Measurements from ENCODE around the gene TBL1X.

DNA sequence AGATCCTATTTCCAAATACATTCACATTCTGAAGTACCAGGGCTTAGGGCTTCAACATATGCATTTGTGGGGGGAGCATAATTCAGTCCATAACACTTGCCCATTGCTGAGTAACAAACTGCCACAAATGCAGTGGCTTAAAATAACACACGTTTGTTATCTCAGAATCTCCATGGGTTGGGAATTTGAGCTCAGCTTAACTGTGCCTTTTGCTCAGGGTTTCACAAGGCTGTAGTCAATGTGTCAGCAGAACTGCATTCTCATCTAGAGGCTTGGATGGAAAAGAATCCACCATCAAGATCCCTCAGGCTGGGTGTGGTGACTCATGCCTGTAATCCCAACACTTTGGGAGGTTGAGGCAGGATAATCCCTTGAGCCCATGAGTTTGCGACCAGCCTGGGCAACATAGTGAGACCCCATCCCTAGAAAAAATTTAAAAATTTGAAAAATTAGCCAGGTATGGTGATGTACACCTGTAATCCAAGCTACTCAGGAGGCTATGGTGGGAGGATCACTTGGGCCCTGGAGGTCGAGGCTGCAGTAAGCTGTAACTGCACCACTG, 25.8 kb upstream of the TBL1X start:
- TF ChIP-seq, protein P1, sequence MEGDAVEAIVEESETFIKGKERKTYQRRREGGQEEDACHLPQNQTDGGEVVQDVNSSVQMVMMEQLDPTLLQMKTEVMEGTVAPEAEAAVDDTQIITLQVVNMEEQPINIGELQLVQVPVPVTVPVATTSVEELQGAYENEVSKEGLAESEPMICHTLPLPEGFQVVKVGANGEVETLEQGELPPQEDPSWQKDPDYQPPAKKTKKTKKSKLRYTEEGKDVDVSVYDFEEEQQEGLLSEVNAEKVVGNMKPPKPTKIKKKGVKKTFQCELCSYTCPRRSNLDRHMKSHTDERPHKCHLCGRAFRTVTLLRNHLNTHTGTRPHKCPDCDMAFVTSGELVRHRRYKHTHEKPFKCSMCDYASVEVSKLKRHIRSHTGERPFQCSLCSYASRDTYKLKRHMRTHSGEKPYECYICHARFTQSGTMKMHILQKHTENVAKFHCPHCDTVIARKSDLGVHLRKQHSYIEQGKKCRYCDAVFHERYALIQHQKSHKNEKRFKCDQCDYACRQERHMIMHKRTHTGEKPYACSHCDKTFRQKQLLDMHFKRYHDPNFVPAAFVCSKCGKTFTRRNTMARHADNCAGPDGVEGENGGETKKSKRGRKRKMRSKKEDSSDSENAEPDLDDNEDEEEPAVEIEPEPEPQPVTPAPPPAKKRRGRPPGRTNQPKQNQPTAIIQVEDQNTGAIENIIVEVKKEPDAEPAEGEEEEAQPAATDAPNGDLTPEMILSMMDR (IDR thresholded peaks at IDR 0.05; ENCODE audit: low read depth, low read length), result no peak
- TF ChIP-seq POLR2A (IDR thresholded peaks at IDR 0.05; ENCODE audit: extremely low read depth, insufficient read length) (no peak), MYC (IDR thresholded peaks at IDR 0.05; ENCODE audit: low read depth, low read length) (no peak)

Data from NB4 (cell line).